HG03039 (cell line): ENCODE measurements around the gene LRCH1.

ENCODE experiments used
- ATAC-seq: cut with Tn5 transposase; IDR thresholded peaks from one replicate; pipeline ENCODE4 v1.9.1; 2021; ENCODE audit warnings: mild to moderate bottlenecking, moderate library complexity; ENCODE audit not compliant: unreplicated experiment

Gene LRCH1

GRCh38 chr13:46587807-46588418, 34.9 kb downstream of the LRCH1 start:
- peak; percentile 39 for ATAC-seq

DNA sequence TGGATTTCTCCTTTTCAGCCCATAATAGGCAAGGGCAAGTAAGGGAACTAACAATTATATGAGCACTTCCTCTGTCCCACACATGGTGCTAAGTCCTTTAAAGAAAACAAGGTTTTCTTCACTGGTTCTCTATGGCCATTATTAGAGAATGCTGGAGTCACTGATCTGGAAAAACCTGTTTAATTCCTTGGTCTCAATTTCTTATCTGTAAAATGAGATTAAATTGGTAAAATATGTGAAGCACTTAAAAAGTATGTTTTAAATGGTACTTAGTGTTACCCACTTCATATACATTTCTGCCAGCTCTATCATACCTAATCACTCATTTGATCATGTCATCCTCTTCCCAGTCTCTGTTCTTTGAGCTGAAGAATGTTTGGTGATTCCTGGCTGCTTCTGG, 39.4 kb downstream of the LRCH1 start:
- no peak for ATAC-seq

DNA sequence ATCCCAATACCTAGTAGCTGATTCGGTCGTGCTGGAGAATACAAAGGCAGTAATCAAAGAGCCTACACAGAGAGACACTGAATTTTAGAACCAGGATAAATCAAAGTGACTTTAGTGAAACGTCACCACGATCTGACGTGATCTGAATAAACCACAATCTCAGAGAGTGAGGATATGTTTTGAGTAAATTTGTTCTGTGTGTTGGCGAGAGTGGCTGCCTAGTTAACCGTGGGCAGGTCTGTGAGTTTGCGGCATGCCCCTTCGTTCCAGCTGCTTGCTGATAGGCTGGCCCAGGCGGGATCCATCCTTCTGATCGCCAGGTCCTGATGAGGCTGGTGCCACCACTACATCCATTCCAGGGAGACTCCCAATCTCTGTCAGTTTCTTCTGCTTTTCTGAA, 40.4 kb downstream of the LRCH1 start:
- ATAC-seq = peak; percentile 61

- no peak for ATAC-seq
These were observed 41.6 kb downstream of the LRCH1 start for GRCh38 chr13:46594374-46595078.

DNA sequence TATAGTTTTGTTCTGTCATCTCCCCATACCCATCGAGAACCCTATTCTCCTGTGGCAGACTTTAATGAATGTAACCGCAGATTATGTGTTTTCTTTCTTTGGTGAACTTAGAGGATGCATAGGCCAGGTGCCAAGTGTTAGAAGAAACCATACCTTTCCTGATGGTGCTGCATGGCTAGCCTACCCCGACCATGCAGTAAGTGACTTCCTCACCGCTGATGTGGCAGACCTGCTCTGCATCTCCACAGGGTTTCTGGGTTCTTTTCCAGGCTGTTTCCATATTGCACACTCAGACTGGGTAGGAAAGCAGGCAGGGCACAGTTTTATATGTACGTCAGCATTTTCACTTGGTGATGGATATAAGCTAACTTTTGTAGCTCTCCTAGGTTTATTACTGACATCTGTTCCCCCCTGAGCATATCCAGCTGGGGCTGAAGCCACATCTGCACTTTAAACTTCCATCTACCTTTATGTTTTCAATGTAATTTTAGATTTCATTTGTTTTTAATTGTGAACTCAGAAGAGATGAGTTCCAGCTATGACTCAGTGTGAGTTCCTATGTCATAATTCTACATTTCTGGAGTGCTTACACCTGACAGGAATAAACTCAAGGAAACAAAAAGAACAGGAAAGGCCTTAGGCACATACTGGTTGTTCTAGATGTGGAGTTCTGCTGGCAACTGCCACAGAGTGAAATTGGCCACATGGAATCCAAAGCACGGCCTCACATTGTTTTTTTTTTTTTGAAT, 42.3 kb downstream of the LRCH1 start:
- ATAC-seq = no peak

DNA sequence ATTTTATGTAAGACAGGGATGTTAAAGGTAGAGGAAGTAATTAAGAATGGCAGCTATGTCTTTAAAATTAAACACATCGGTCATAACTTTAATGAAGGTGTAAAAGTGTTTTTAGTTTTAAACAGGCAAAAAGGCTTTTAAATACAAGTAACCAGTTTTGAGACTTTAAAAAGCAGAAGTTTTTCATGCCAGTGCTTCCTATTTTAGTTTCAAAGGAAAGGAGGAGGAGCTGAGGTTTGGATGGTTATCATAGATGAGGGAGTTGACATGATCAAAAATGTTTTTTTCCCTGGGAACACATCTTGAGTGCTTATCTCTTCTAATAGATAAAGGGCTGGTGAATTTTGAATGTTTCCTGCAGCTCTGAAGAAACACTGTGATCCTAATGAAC, 42.9 kb downstream of the LRCH1 start:
- ATAC-seq = no peak

GRCh38 chr13:46596466-46596865, 43.5 kb downstream of the LRCH1 start:
- ATAC-seq = no peak

DNA sequence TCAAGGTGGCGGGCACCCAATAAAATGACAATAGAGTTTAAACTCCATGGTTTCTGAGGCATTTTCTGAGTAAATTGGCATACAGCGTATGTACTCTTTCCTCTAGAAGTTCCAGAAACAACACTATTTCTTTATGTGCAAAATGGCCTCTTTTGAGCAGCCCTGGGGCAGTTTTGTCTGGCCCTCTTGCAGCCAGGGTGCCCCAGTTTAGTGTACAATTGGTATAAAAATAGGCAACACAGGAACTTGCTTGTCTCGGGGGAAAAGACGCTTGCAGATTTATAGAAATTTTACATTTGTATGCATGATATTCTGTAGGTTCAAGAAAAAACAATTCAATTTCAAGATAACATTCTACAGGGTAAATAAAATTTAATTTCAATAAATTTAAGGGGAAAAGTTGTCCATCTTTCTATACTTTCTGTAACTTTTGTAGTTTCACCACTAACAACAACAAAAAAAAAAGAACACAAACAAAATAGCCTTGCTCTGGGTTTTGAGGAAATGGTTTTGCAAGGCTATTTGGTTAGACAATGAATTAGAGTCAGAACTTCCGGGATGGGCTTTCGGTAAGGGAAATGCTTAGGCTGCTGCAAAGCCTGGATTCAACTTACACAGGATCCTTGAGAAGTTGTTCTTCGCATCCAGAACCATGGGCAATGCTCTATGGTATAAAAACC, 45.3 kb downstream of the LRCH1 start:
- peak; percentile 17 for ATAC-seq

GRCh38 chr13:46598820-46599180, 45.8 kb downstream of the LRCH1 start:
- ATAC-seq = peak; percentile 51

GRCh38 chr13:46600943-46601311, 48.0 kb downstream of the LRCH1 start:
- no peak for ATAC-seq

- no peak for ATAC-seq
These were observed 49.6 kb downstream of the LRCH1 start for GRCh38 chr13:46602531-46602930.

DNA sequence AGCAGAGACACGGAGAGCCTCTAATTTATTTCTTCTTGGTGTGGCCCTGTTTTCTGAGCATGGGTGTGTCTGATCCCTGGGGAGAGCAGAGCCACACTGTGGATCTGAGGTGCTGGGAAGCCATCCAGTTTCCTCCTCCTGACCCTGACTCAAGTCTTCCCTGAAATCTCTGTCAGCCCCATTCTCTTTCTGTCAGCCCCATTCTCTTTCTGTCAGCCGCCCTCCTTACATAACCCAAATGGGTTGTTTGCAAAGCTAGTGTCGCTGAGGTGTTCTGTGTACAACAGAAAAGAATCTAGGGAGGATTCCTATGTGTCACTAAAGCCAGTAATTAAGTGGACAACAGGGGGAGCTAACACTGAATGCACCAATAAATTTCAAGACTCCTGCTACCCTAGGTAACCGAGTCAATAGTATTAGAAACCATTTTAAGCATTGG, 50.2 kb downstream of the LRCH1 start:
- ATAC-seq = no peak

DNA sequence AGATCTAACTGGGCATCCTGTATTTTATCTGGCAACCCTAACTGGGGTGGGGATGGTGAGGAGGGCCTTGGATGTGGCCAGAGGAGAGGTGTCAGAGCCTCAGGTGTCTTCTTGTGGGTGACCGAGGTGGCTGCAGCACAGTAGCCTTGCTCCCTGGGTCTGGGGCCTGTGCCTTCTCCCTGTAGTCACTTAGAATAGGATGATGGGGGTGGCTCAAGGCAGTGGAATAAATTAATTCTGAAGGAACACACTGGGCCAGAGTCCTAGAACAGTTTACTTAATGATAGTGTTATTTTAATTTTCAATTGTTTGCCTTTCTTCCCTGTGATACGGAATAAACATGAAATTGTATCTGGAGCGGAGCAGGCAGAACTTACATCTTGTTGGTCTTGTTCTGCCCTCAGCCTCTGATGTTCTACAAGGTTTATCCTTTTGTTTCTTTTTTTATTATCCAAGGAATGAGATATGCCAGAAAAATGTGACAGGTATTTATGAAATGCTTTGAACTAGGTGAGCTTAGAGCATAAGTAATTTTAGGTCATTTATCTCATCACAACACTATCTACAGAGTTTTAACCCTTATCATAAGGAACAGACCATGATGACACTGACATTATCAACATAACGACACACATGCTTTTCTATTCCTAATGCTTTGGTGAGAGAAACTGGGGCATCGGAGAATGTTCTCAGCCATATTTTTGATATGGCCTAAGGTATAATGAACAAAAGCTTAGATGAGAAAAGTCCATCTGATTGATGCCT, 51.4 kb downstream of the LRCH1 start:
- no peak for ATAC-seq

DNA sequence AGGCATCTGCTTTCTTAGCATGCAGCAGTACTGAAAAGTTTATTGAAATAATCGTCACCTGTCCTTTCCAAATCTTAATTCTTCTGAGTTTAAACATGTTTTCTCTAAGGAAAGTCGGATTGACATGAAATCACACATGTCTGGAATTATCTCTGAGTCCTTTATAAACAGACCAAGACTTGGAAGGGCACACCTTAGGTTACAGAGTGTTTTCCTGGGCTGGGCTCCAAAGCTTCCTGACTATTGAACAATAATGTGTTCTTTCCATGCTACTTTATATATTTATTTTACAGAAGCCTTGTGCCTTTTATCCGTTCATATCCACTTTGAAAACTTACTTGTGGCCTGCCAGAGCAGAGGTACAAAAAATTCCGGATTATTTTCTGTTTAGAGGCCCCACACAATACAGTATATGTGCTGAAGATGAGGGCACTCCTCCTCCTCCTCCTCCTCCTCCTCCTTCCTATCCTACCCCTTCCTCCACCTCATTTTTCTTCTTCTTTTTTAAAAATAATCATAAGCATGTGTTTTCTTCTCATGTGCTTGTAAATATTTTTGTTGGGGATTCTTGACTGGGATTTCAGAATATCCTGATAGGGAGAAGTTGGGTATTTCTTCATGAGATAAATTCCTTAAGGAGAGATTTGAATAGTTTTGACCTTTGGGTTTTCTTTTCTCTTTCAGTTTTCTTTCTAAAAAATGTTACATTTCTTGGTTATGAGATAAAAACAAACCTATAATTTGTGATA, 52.3 kb downstream of the LRCH1 start:
- ATAC-seq = no peak

DNA sequence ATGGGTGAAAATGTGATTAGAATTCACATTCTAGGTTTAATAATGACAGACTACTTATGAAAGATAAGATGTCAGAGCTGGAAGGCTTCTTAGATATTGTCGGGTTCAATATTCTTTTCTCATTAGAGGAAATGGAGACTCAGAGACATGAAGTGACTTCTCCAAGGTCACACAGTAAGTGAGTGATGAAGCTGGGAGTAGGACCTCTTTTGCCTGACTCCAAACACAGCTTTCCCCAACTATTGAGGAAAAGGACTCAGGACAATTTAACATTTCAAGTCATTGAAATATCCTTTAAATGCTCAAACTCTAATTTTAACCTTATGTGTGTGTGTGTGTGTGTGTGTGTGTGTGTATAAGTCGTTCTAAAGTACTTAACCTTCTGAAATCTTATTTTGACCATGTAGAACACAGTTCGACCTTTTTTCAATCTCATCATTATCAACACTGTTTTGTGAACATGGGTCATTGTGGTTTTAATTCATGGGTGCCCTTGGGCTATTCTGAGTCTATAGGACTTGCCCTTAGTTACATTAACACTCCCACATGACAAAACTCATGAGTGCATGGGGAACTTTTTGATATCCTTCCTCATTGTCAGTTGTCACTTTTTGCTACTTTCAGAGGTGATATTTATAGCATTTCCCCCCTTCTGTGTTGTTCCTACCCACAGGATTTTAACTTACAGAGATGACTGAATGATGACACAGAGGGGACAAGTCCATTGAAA, 53.0 kb downstream of the LRCH1 start:
- ATAC-seq = peak; percentile 42

- no peak for ATAC-seq
These were observed 54.0 kb downstream of the LRCH1 start for GRCh38 chr13:46606970-46607369.

DNA sequence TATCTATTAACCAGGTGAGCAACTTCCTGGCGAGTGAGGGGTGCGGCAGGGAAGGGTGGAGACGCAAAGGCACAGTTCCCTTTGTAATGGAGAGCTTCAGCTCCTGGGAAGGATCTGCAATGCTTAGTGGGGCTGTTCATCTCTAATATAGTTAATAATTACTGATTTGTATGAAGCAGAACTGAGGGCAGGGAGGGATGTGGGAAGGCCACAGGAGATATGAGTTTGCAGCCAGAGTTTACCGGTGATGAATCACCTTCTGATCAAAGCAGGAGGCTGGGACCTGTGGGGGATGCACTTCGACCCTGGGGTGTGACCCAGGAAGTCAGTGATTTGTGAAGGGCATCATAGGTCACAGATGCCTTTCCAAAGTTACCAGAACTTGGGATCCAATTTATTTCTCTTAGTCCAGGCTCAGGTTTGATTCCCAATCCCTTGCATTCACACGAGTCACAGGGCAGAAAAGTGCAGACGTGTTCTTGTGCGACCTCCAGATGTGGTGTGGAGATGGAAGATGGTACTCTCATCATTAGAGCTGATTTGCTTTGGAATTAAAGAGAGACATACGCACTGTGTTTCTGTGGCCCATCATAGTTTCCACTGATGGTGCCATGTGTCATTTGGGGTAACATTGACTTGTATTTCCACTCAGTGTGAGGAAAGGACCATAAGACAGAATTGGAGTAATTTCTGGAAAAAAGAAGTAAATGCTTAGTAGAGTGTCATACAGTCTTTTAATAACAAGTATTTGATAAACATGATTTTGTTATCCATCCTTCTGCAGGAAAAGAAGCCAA, 55.0 kb downstream of the LRCH1 start:
- no peak for ATAC-seq

DNA sequence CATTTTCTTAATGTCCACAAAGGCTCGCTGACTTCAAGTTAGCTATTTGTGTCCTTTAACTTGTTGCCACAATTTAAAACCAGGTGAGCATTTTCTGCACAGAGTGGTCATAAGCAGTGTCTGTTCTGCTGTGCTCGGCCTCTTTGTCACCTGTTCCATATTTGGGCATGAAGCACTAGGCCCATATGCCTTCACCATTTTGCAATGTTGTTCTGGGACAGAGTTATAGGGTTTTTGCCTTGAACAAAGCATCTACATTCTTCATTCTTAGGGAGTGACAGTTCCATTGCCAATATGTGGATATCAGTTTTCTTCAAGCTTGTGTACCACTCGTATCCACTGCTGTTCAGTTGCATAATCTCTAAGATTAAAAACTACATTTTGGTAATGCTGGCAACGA, 56.1 kb downstream of the LRCH1 start:
- ATAC-seq = no peak

DNA sequence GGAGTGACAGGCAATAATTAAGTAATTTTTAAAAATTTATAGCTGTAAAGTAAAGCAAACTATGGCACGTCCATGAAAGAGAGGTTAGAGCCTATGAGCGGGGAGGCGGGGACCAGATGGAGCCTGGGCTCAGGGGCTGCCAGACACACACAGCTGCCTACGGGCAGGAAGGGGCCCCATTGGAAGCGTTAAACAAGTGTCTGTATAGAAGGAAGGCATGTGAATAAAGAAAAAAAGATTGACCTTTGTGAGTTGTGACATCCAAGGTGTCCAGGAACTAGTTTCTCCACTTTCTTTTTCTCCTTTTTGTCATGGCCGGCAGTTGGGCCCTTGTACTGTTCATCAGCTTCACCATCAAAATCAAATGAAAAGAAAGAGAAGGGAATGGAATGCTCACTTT, 56.8 kb downstream of the LRCH1 start:
- ATAC-seq = no peak
